Ishikawa (cell line): ENCODE measurements around the gene MRPL49.

Experiments
- CEBPB ChIP-seq: IDR thresholded peaks from 2 replicates; pipeline ENCODE4 v1.6.1; 2012
- FOXM1 ChIP-seq: IDR thresholded peaks from 2 replicates; pipeline ENCODE4 v1.6.1; 2012; ENCODE audit warnings: low read depth, borderline replicate concordance
- MAX ChIP-seq: IDR thresholded peaks from 2 replicates; pipeline ENCODE4 v1.6.1; 2012
- NFIC ChIP-seq: IDR thresholded peaks from 2 replicates; pipeline ENCODE4 v1.6.1; 2012
- REST ChIP-seq: IDR thresholded peaks from 2 replicates; pipeline ENCODE4 v1.6.1; 2012; ENCODE audit warnings: low read depth, mild to moderate bottlenecking
- TAF1 ChIP-seq: IDR thresholded peaks from 2 replicates; pipeline ENCODE4 v1.6.1; 2012; ENCODE audit warnings: low read depth, mild to moderate bottlenecking
- TCF12 ChIP-seq: IDR thresholded peaks from 2 replicates; pipeline ENCODE4 v1.6.1; 2012; ENCODE audit warnings: low read depth
- TEAD4 ChIP-seq: IDR thresholded peaks from 2 replicates; pipeline ENCODE4 v1.6.1; 2012

DNA sequence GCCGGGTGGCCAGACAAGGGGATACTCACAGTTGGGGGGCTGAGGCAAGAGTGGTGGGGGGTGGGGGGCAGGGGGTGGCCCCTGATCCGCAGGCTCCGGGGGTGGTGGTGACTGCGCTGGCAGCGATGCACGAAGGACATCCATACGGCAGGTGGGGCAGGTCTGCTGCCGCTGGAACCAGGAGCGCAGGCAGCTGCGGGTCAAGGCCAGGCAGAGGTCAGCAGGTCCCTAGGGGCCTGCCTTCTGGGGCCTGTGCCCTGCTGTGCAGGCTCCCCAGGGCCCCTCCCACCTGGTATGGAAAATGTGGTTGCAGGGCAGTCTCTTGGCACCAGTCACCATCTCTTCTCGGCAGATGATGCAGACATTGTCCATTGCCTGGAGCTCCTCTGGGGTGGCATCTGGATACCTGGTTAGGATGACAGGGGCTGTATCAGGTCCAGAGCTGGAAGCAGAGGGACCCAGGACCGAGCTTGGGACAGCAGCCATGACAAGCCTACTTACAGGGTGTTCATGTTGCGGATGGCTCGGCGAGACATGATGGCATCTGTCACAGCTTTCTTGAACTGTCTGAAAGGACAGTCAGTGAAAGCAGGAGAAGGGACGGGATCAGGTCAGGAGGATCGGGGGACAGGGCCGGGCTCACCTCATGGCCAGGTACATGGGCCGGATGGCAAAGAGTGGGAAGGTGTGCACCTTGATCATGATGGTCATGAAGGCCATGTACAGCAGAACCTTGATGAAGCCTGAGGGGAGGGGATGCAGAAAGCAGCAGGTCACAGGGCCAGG, 8.7 kb downstream of the MRPL49 start:
- TF ChIP-seq CEBPB (no peak), MAX (no peak), REST (no peak), TAF1 (no peak), NFIC (no peak), TEAD4 (no peak), TCF12 (no peak), FOXM1 (no peak)
